Measurements from ENCODE around the gene HECTD4.

- TF ChIP-seq, protein P1, sequence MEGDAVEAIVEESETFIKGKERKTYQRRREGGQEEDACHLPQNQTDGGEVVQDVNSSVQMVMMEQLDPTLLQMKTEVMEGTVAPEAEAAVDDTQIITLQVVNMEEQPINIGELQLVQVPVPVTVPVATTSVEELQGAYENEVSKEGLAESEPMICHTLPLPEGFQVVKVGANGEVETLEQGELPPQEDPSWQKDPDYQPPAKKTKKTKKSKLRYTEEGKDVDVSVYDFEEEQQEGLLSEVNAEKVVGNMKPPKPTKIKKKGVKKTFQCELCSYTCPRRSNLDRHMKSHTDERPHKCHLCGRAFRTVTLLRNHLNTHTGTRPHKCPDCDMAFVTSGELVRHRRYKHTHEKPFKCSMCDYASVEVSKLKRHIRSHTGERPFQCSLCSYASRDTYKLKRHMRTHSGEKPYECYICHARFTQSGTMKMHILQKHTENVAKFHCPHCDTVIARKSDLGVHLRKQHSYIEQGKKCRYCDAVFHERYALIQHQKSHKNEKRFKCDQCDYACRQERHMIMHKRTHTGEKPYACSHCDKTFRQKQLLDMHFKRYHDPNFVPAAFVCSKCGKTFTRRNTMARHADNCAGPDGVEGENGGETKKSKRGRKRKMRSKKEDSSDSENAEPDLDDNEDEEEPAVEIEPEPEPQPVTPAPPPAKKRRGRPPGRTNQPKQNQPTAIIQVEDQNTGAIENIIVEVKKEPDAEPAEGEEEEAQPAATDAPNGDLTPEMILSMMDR (IDR thresholded peaks at IDR 0.05 in 8 of 11, conservative IDR thresholded peaks at IDR 0.05 in 3 of 11), result no peak
- TF ChIP-seq POLR2A (IDR thresholded peaks at IDR 0.05), result no peak
Observed at GRCh38 chr12:112296183-112296582, 86.0 kb downstream of the HECTD4 start.
